Endothelial cell of umbilical vein (primary cell): ENCODE data around the gene MOXD1. TPM values are rescaled to one million over a fixed set of nuclear protein-coding genes. Genes with fewer than 3 reads are reported as not detected.

Experiments used
- BruUV-seq: library from RNA; stranded (reverse); fragments of 400-500 nt; replicated peaks from 2 replicates; lab custom pipeline; 2021; lab: Mats Ljungman, UMichigan
- CTCF ChIA-PET: fragments of 300-600, 350-600 bp; sonication (Branson Sonifier 250); formaldehyde crosslinking; loops from one replicate; lab custom pipeline; 2021; ENCODE audit warnings: antibody characterized with exemption, inconsistent platforms; lab: Charles Lee
- POLR2A ChIA-PET: fragments of 300-600, 350-600 bp; sonication (Branson Sonifier 250); formaldehyde crosslinking; loops from one replicate; lab custom pipeline; 2021; ENCODE audit warnings: antibody characterized with exemption, inconsistent platforms; lab: Charles Lee
- DNase-seq: peaks from one replicate; pipeline ENCODE4 v3.0.0-alpha.2; 2011; ENCODE audit warnings: low read depth, low spot score
- FAIRE-seq: peaks from 2 replicates; lab custom pipeline; 2011; peaks lifted over from hg19 to GRCh38; lab: Jason Lieb, UNC
- H2AFZ ChIP-seq: 2 replicates; pipeline ENCODE4 v1.6.0; 2012; ENCODE audit warnings: low read depth, low read length, control low read depth, inconsistent platforms
- H3K27ac ChIP-seq: 2 replicates; pipeline ENCODE4 v1.5.1; 2011; ENCODE audit warnings: low read depth, mild to moderate bottlenecking, control low read depth, low read length, moderate library complexity; ENCODE audit not compliant: insufficient read depth
- H3K27me3 ChIP-seq, 2 experiments: 2 replicates each; pipeline versions ENCODE4 v1.6.0 to v1.6.1; 2011; ENCODE audit warnings: low read length in 2 of 2, mixed read lengths in 1 of 2; ENCODE audit not compliant: control insufficient read depth in 2 of 2, insufficient read depth in 2 of 2
- H3K36me3 ChIP-seq, 2 experiments: 2 replicates in 1 of 2; 3 replicates in 1 of 2; pipeline ENCODE4 v1.5.1; 2011; ENCODE audit warnings: low read length in 2 of 2, mild to moderate bottlenecking in 1 of 2, moderate library complexity in 1 of 2; ENCODE audit not compliant: control insufficient read depth in 2 of 2, insufficient read depth in 2 of 2; ENCODE audit errors: extremely low read depth in 1 of 2
- H3K4me1 ChIP-seq: 3 replicates; pipeline ENCODE4 v1.5.1; 2011; ENCODE audit warnings: mild to moderate bottlenecking, low read length; ENCODE audit not compliant: control insufficient read depth, insufficient read depth; ENCODE audit errors: extremely low read depth
- H3K4me2 ChIP-seq: 2 replicates; pipeline ENCODE4 v1.6.1; 2011; ENCODE audit warnings: low read length, control low read depth, mixed read lengths; ENCODE audit not compliant: insufficient read depth
- H3K4me3 ChIP-seq, 3 experiments: fragments of 200-600 bp in 1 of 3; sonication (generic), shearing (Covaris generic) in 1 of 3; replicated peaks in 1 of 3; 2 replicates each; pipeline ENCODE4 v1.5.1; 2011 to 2016; ENCODE audit warnings: control low read depth in 3 of 3, low read length in 3 of 3, mild to moderate bottlenecking in 2 of 3, inconsistent platforms in 1 of 3, low read depth in 1 of 3, moderate library complexity in 1 of 3; ENCODE audit not compliant: insufficient read depth in 1 of 3
- H3K79me2 ChIP-seq: 2 replicates; pipeline ENCODE4 v1.6.0; 2012; ENCODE audit warnings: low read length, inconsistent platforms; ENCODE audit not compliant: control insufficient read depth, insufficient read depth
- H3K9ac ChIP-seq: replicated peaks from 2 replicates; pipeline ENCODE3; 2011; ENCODE audit warnings: low read length, control low read depth; ENCODE audit not compliant: insufficient read depth; ENCODE audit errors: extremely low read depth
- H3K9me1 ChIP-seq: replicated peaks from 3 replicates; pipeline ENCODE4 v1.6.0; 2011; ENCODE audit warnings: mild to moderate bottlenecking, low read length; ENCODE audit not compliant: control insufficient read depth, insufficient read depth; ENCODE audit errors: extremely low read depth
- H3K9me3 ChIP-seq: replicated peaks from 2 replicates; pipeline ENCODE4 v1.5.1; 2012; ENCODE audit warnings: low read length, inconsistent platforms; ENCODE audit not compliant: control insufficient read depth, insufficient read depth
- H4K20me1 ChIP-seq: replicated peaks from 2 replicates; pipeline ENCODE3; 2011; ENCODE audit warnings: mild to moderate bottlenecking, low read length; ENCODE audit not compliant: control insufficient read depth, insufficient read depth; ENCODE audit errors: extremely low read depth
- CTCF ChIP-seq, 2 donors: IDR thresholded peaks; 1 replicate in 1 of 2; 2 replicates in 1 of 2; pipeline ENCODE4 v1.5.1; 2011; ENCODE audit warnings: low read length in 2 of 2, mild to moderate bottlenecking in 2 of 2, moderate library complexity in 2 of 2, control low read depth in 1 of 2, inconsistent platforms in 1 of 2, low read depth in 1 of 2; ENCODE audit not compliant: insufficient read depth in 1 of 2; ENCODE audit errors: extremely low read depth in 1 of 2
- EZH2 ChIP-seq: IDR thresholded peaks from 2 replicates; pipeline ENCODE4 v1.6.1; 2012; ENCODE audit warnings: borderline replicate concordance, low read depth, mild to moderate bottlenecking, moderate library complexity, low read length, inconsistent platforms; ENCODE audit not compliant: severe bottlenecking
- FOS ChIP-seq: IDR thresholded peaks from 2 replicates; pipeline ENCODE4 v1.6.1; 2011; ENCODE audit warnings: mild to moderate bottlenecking, low read length, moderate library complexity, borderline replicate concordance; ENCODE audit not compliant: insufficient read depth
- GATA2 ChIP-seq: IDR thresholded peaks from 2 replicates; pipeline ENCODE4 v1.7.0; 2011; ENCODE audit warnings: low read depth, mild to moderate bottlenecking, moderate library complexity, mixed read lengths, low read length; ENCODE audit not compliant: insufficient read length, insufficient read depth
- JUN ChIP-seq: IDR thresholded peaks from 2 replicates; pipeline ENCODE4 v1.6.1; 2011; ENCODE audit warnings: borderline replicate concordance, low read depth; ENCODE audit not compliant: insufficient read length, insufficient read depth
- MAX ChIP-seq: IDR thresholded peaks from 2 replicates; pipeline ENCODE4 v1.6.1; 2011; ENCODE audit not compliant: insufficient read depth, insufficient read length
- MYC ChIP-seq: IDR thresholded peaks from one replicate; pipeline ENCODE4 v1.6.1; 2011; ENCODE audit warnings: mild to moderate bottlenecking, low read depth, low read length
- POLR2A ChIP-seq: IDR thresholded peaks from 2 replicates; pipeline ENCODE4 v1.6.1; 2012; ENCODE audit warnings: low read depth, mild to moderate bottlenecking, control low read depth, low read length
- POLR2AphosphoS5 ChIP-seq: IDR thresholded peaks from 2 replicates; pipeline ENCODE4 v1.6.1; 2012; ENCODE audit warnings: low read depth, mild to moderate bottlenecking, control low read depth, low read length, moderate library complexity; ENCODE audit not compliant: insufficient read depth
- dilution Hi-C: fragments of 300-500 bp; cut with MboI; formaldehyde crosslinking; loops from one replicate; pipeline ENCODE4 v1.15.0; 2019; ENCODE audit warnings: low sequenced_read_pairs; ENCODE audit not compliant: extremely low pct_ligation_motif_present
- intact Hi-C: fragments of 100-400 bp; cut with micrococcal nuclease; formaldehyde crosslinking; loops from one replicate; pipeline ENCODE4 v1.10.0; 2022
- polyA plus RNA-seq, 4 experiments: library from polyadenylated mRNA; depleted of rRNA in 3 of 4; stranded (reverse) in 3 of 4; unstranded in 1 of 4; fragments of >200 nt; gene quantifications; 2 replicates each; pipeline versions ENCODE4 v1.2.1 to v1.2.3, GENCODE V29; 2011 to 2012; ENCODE audit warnings: missing spikeins in 1 of 4
- total RNA-seq: library from RNA; stranded (reverse); gene quantifications from 2 replicates; pipeline ENCODE4 v1.2.3, GENCODE V29; 2021

MOXD1 gene
- total and polyA plus RNA-seq, 2 donors (not counting 3 experiments of a cell fraction or from before 2014, with no cell fraction given), result 0.01 TPM; not detected in 1

GRCh38 chr6:132443206-132443605 lies 41.9 kb upstream of the MOXD1 start:
- Histone ChIP-seq H3K4me2 (no peak overlapping the region), H3K27me3 (no peaks in the 10 kb centered on the region), H2AFZ (no peak overlapping the region), H3K27ac (no peak overlapping the region), H3K36me3 (no peaks in the 10 kb centered on the region), H3K4me3 (no peak overlapping the region), H3K9ac (no peak overlapping the region), H4K20me1 (no peaks in the 10 kb centered on the region), H3K9me3 (no peaks in the 10 kb centered on the region), H3K9me1 (no peaks in the 10 kb centered on the region), H3K4me1 (no peaks in the 10 kb centered on the region), H3K79me2 (no peaks in the 10 kb centered on the region)
- dilution Hi-C loops (no loop called here), intact Hi-C loops (no loop called here)
- CTCF ChIA-PET, result no interaction called here
- no TSS peak for BruUV-seq
- TF ChIP-seq JUN, result no peak
- no peak for TF ChIP-seq GATA2
- TF ChIP-seq FOS, result no peak
- no peak for TF ChIP-seq POLR2AphosphoS5
- no peak for TF ChIP-seq MYC
- TF ChIP-seq CTCF (IDR thresholded peaks at IDR 0.05; ENCODE audit: extremely low read depth in 1 of 2, insufficient read depth in 1 of 2, low read depth in 1 of 2, low read length in 2 of 2), result no peak
- no peak for DNase-seq
- FAIRE-seq, result no peak
- POLR2A ChIA-PET, result no interaction called here

- Histone ChIP-seq H3K27me3 (peaks cover 0 to 8% of the 10 kb centered on the region in 2 experiments), H4K20me1 (no peaks in the 10 kb centered on the region), H2AFZ (no peak overlapping the region), H3K4me3 (no peak overlapping the region), H3K9ac (no peak overlapping the region), H3K36me3 (no peaks in the 10 kb centered on the region), H3K4me1 (no peaks in the 10 kb centered on the region), H3K27ac (no peak overlapping the region), H3K79me2 (no peaks in the 10 kb centered on the region), H3K9me1 (no peaks in the 10 kb centered on the region), H3K9me3 (no peaks in the 10 kb centered on the region), H3K4me2 (no peak overlapping the region)
- no TSS peak for BruUV-seq
- ChIA-PET CTCF (interaction anchor here (1.4 kb wide), 1 partner anchor 150 kb away, joined by 3 read pairs; no protein-coding TSS in a partner anchor), POLR2A (no interaction called here)
- FAIRE-seq (no peak), DNase-seq (no peak)
- intact Hi-C loops, result no loop called here
- TF ChIP-seq JUN (no peak), EZH2 (no peak), POLR2AphosphoS5 (no peak), POLR2A (no peak), MYC (no peak), GATA2 (no peak), FOS (no peak), MAX (no peak), CTCF (IDR thresholded peaks at IDR 0.05; ENCODE audit: extremely low read depth in 1 of 2, insufficient read depth in 1 of 2, low read depth in 1 of 2, low read length in 2 of 2) (no peak)
- dilution Hi-C loops, result no loop called here
These were observed 28.8 kb upstream of the MOXD1 start for GRCh38 chr6:132430110-132430509.
